SIG-M5 treated with dmso at 0.1 percent for 504 hours (cell line): ENCODE results near the gene ABTB1.
"Not testable (repeated sequence)": the region's sequence is repeated elsewhere in the genome, so short reads cannot be mapped to it uniquely, and the experiment has no call there.

Source experiments
- DNase-seq: peaks from one replicate; lab custom pipeline; 2025; ENCODE audit not compliant: unreplicated experiment; lab: John Stamatoyannopoulos, UW

ABTB1 gene

GRCh38 chr3:127647845-127648204, 24.9 kb upstream of the ABTB1 start:
- no peak for DNase-seq

GRCh38 chr3:127650236-127650635, 22.5 kb upstream of the ABTB1 start:
- no peak for DNase-seq

GRCh38 chr3:127651516-127652172, 21.1 kb upstream of the ABTB1 start:
- no peak for DNase-seq

GRCh38 chr3:127652246-127652995, 20.3 kb upstream of the ABTB1 start:
- DNase-seq, result peak; percentile 43

GRCh38 chr3:127654374-127654773, 18.4 kb upstream of the ABTB1 start:
- no peak for DNase-seq

- DNase-seq, result not testable (repeated sequence)
Observed at GRCh38 chr3:127654993-127655392, 17.8 kb upstream of the ABTB1 start.

GRCh38 chr3:127655641-127656040, 17.1 kb upstream of the ABTB1 start:
- DNase-seq, result no peak

- DNase-seq, result no peak
Observed at GRCh38 chr3:127656906-127657305, 15.8 kb upstream of the ABTB1 start.

GRCh38 chr3:127658234-127658633, 14.5 kb upstream of the ABTB1 start:
- no peak for DNase-seq

GRCh38 chr3:127660621-127661251, 12.0 kb upstream of the ABTB1 start:
- no peak for DNase-seq

- DNase-seq, result no peak
Observed at GRCh38 chr3:127661600-127661999, 11.2 kb upstream of the ABTB1 start.

- DNase-seq, result no peak
Observed at GRCh38 chr3:127662001-127662469, 10.7 kb upstream of the ABTB1 start.

- DNase-seq, result no peak
Observed at GRCh38 chr3:127663151-127663550, 9.6 kb upstream of the ABTB1 start.

- no peak for DNase-seq
Observed at GRCh38 chr3:127665165-127665564, 7.6 kb upstream of the ABTB1 start.

- no peak for DNase-seq
Observed at GRCh38 chr3:127665586-127665985, 7.2 kb upstream of the ABTB1 start.

GRCh38 chr3:127666676-127667075, 6.1 kb upstream of the ABTB1 start:
- DNase-seq, result no peak

- DNase-seq, result no peak
Observed at GRCh38 chr3:127667119-127667681, 5.6 kb upstream of the ABTB1 start.

GRCh38 chr3:127668906-127669305, 3.8 kb upstream of the ABTB1 start:
- DNase-seq, result no peak

- DNase-seq, result no peak
Observed at GRCh38 chr3:127669541-127670228, 3.1 kb upstream of the ABTB1 start.

GRCh38 chr3:127670229-127670559, 2.6 kb upstream of the ABTB1 start:
- DNase-seq, result no peak

- DNase-seq, result no peak
Observed at GRCh38 chr3:127670761-127671522, 1.8 kb upstream of the ABTB1 start.
